ENCODE data around the gene GLB1L2.

Gene GLB1L2

DNA sequence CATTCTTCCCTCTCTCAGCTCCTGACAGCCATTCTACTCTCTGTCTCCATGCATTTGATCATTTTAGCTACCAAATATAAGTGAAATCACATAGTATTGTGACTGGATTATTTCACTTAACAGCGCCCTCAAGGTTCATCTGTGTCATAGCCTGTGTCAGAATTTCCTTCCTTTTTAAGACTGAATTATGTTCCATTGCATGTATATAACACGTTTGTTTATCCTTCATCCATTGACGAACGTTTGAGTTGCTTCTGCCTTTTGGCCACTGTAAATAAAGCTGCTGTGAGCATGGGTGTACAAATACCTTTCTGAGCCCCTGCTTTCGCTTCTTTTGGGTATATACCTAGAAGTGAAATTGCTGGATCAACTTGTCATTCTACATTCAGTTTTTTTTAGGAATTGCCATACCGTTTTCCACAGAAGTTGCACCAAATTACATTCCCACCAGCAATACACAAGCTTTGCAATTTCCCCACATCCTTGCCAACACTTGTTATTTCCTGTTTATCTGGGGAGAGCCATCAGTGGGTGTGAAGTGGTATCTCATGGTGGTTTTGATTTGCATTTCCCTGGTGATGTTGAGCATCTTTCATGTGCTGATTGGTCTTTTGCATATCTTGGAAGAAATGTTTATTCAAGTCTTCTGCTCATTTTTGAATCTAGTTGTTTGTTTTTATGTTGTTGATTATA, 17.5 kb downstream of the GLB1L2 start:
- 74 to 79% methylated on average over 5 of the region's 6 CpGs for WGBS, 2 experiments (ENCODE audit: insufficient coverage in 2 of 2)
- no peaks in the 10 kb centered on the region for H3K36me3 ChIP-seq (ENCODE audit: control insufficient read depth, insufficient read depth, low read length)
- no peaks in the 10 kb centered on the region for H3K9me3 ChIP-seq (ENCODE audit: control insufficient read depth, low read length)

DNA sequence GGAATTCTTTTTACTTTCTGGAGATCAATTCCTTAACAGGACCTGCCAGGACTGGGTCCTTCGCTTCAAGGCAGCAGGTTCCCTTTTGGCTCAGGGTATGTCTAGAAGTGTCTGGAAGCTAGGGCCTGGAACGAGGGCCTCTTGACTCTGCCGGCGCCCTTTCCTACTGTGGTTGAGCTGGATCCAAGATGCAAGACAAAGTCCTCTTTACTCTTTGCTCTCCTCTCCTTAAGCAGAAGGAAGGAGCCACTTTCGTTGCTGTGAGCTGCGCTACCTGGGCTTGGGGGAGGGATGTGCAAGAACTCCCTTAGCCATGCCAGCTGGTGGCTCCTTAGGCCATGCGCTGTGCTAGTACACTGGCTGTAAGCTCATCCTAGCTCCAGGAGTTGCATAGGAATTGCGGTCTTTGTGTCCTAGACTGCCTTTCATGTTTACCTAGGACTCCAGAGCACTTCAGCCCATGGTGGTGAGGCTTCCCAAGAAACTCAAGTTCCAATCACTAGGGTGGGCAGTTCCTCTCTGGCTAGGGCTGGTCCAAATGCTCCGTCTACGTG, 18.1 kb downstream of the GLB1L2 start:
- 86 to 87% methylated on average over 9 to 10 of the region's 10 CpGs for WGBS, 2 experiments (ENCODE audit: insufficient coverage in 2 of 2)
- Histone ChIP-seq H3K36me3 (ENCODE audit: control insufficient read depth, insufficient read depth, low read length) (no peaks in the 10 kb centered on the region), H3K9me3 (ENCODE audit: control insufficient read depth, low read length) (no peaks in the 10 kb centered on the region), H3K4me1 (ENCODE audit: control insufficient read depth, insufficient read depth, low read length, poor library complexity, severe bottlenecking) (no peaks in the 10 kb centered on the region), H3K27ac (ENCODE audit: low read depth, low read length, severe bottlenecking) (no peak overlapping the region), H3K4me3 (ENCODE audit: extremely low read depth, insufficient read depth, low read length, poor library complexity, severe bottlenecking) (no peak overlapping the region)

More for the DNA sequence above, 17.5 kb downstream of the GLB1L2 start:
- Histone ChIP-seq H3K4me1 (ENCODE audit: control insufficient read depth, insufficient read depth, low read length, poor library complexity, severe bottlenecking) (no peaks in the 10 kb centered on the region), H3K4me3 (ENCODE audit: extremely low read depth, insufficient read depth, low read length, poor library complexity, severe bottlenecking) (no peak overlapping the region), H3K27ac (ENCODE audit: low read depth, low read length, severe bottlenecking) (no peak overlapping the region)

- 97% methylated on average over 4 of the region's 9 CpGs; no CpG with 5 or more reads in 1 of the 2 experiments for WGBS, 2 experiments (ENCODE audit: insufficient coverage in 2 of 2)
- no peak overlapping the region for H3K27ac ChIP-seq (ENCODE audit: low read depth, low read length, severe bottlenecking)
- H3K9me3 ChIP-seq (ENCODE audit: control insufficient read depth, low read length) = no peaks in the 10 kb centered on the region
- H3K4me1 ChIP-seq (ENCODE audit: control insufficient read depth, insufficient read depth, low read length, poor library complexity, severe bottlenecking) = no peaks in the 10 kb centered on the region
- no peak overlapping the region for H3K4me3 ChIP-seq (ENCODE audit: extremely low read depth, insufficient read depth, low read length, poor library complexity, severe bottlenecking)
- H3K36me3 ChIP-seq (ENCODE audit: control insufficient read depth, insufficient read depth, low read length) = no peaks in the 10 kb centered on the region
Measured at GRCh38 chr11:134350381-134350780, 18.6 kb downstream of the GLB1L2 start.

DNA sequence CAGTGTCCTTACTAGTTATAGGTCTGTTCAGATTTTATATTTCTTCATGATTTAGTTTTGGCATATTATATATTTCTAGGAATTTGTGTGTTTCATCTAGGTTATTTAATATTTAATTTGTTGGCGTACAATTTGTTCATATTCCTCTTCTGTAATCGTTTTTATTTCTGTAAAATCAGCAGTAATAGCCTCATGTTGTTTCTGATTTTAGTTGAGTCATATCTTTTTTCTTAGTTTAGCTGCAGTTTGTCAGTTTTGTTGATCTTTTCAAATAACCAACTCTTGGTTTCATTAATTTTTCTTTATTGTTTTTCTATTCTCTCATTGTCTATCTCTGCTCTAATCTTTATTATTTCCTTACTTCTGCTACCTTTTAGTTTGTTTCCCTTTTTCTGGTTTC, 20.3 kb downstream of the GLB1L2 start:
- H3K27ac ChIP-seq (ENCODE audit: low read depth, low read length, severe bottlenecking) = no peak overlapping the region
- WGBS, 2 experiments (ENCODE audit: insufficient coverage in 2 of 2) = no CpG with 5 or more reads among the region's 2 CpGs
- H3K9me3 ChIP-seq (ENCODE audit: control insufficient read depth, low read length) = no peaks in the 10 kb centered on the region
- H3K4me1 ChIP-seq (ENCODE audit: control insufficient read depth, insufficient read depth, low read length, poor library complexity, severe bottlenecking) = no peaks in the 10 kb centered on the region
- H3K36me3 ChIP-seq (ENCODE audit: control insufficient read depth, insufficient read depth, low read length) = no peaks in the 10 kb centered on the region
- no peak overlapping the region for H3K4me3 ChIP-seq (ENCODE audit: extremely low read depth, insufficient read depth, low read length, poor library complexity, severe bottlenecking)

DNA sequence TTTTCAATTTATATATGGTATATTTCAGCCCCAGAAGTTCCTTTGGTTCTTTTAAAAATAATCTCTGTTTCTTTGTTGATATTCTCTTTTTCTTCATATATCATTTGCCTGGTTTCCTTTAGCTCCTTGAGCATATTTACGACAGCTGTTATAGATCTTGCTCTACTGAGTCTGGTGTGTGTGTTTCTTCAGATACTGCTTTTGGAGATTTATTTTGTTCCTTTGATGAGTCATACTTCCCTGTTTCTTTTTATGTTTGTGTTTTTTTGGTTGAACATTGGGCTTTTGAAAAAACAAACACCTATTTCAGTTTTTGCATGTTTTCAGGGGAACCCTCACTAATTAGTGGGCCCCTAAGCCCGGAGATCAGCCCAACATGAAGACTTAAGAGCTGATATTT, 23.3 kb downstream of the GLB1L2 start:
- no peaks in the 10 kb centered on the region for H3K36me3 ChIP-seq (ENCODE audit: control insufficient read depth, insufficient read depth, low read length)
- no peak overlapping the region for H3K27ac ChIP-seq (ENCODE audit: low read depth, low read length, severe bottlenecking)
- no CpG with 5 or more reads among the region's 2 CpGs for WGBS, 2 experiments (ENCODE audit: insufficient coverage in 2 of 2)
- no peak overlapping the region for H3K4me3 ChIP-seq (ENCODE audit: extremely low read depth, insufficient read depth, low read length, poor library complexity, severe bottlenecking)
- H3K9me3 ChIP-seq (ENCODE audit: control insufficient read depth, low read length) = no peaks in the 10 kb centered on the region
- H3K4me1 ChIP-seq (ENCODE audit: control insufficient read depth, insufficient read depth, low read length, poor library complexity, severe bottlenecking) = no peaks in the 10 kb centered on the region

GRCh38 chr11:134355656-134356055, 23.9 kb downstream of the GLB1L2 start:
- no peak overlapping the region for H3K27ac ChIP-seq (ENCODE audit: low read depth, low read length, severe bottlenecking)
- no peaks in the 10 kb centered on the region for H3K4me1 ChIP-seq (ENCODE audit: control insufficient read depth, insufficient read depth, low read length, poor library complexity, severe bottlenecking)
- H3K4me3 ChIP-seq (ENCODE audit: extremely low read depth, insufficient read depth, low read length, poor library complexity, severe bottlenecking) = no peak overlapping the region
- H3K36me3 ChIP-seq (ENCODE audit: control insufficient read depth, insufficient read depth, low read length) = no peaks in the 10 kb centered on the region
- 90 to 100% methylated on average over 1 to 2 of the region's 5 CpGs for WGBS, 2 experiments (ENCODE audit: insufficient coverage in 2 of 2)
- H3K9me3 ChIP-seq (ENCODE audit: control insufficient read depth, low read length) = no peaks in the 10 kb centered on the region

GRCh38 chr11:134356656-134357544, 25.1 kb downstream of the GLB1L2 start:
- Histone ChIP-seq H3K27ac (ENCODE audit: low read depth, low read length, severe bottlenecking) (no peak overlapping the region), H3K4me3 (ENCODE audit: extremely low read depth, insufficient read depth, low read length, poor library complexity, severe bottlenecking) (no peak overlapping the region), H3K36me3 (ENCODE audit: control insufficient read depth, insufficient read depth, low read length) (no peaks in the 10 kb centered on the region), H3K4me1 (ENCODE audit: control insufficient read depth, insufficient read depth, low read length, poor library complexity, severe bottlenecking) (no peaks in the 10 kb centered on the region), H3K9me3 (ENCODE audit: control insufficient read depth, low read length) (no peaks in the 10 kb centered on the region)
- 93 to 95% methylated on average over 18 to 20 of the region's 21 CpGs for WGBS, 2 experiments (ENCODE audit: insufficient coverage in 2 of 2)

DNA sequence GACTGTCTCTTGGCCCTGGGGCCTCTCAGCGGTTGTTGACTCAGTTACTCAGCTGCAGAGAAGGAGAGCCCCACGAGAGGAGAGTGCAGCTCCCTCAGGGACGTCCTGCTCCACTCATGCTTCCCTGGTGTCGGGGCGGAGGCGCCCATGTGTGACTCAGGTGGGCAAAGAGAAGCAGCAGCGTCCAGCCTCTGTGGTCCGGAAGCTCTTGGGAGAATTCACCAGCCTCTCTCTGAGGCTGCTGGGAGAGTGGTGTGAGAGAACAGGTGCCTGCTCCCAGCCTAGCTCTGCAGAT, 25.7 kb downstream of the GLB1L2 start:
- Histone ChIP-seq H3K36me3 (ENCODE audit: control insufficient read depth, insufficient read depth, low read length) (no peaks in the 10 kb centered on the region), H3K4me3 (ENCODE audit: extremely low read depth, insufficient read depth, low read length, poor library complexity, severe bottlenecking) (no peak overlapping the region), H3K27ac (ENCODE audit: low read depth, low read length, severe bottlenecking) (no peak overlapping the region), H3K4me1 (ENCODE audit: control insufficient read depth, insufficient read depth, low read length, poor library complexity, severe bottlenecking) (no peaks in the 10 kb centered on the region), H3K9me3 (ENCODE audit: control insufficient read depth, low read length) (no peaks in the 10 kb centered on the region)
- WGBS, 2 experiments (ENCODE audit: insufficient coverage in 2 of 2) = 93 to 95% methylated on average over 5 to 8 of the region's 8 CpGs

- 92 to 94% methylated on average over 22 to 23 of the region's 27 CpGs for WGBS, 2 experiments (ENCODE audit: insufficient coverage in 2 of 2)
- Histone ChIP-seq H3K27ac (ENCODE audit: low read depth, low read length, severe bottlenecking) (no peak overlapping the region), H3K9me3 (ENCODE audit: control insufficient read depth, low read length) (no peaks in the 10 kb centered on the region), H3K36me3 (ENCODE audit: control insufficient read depth, insufficient read depth, low read length) (no peaks in the 10 kb centered on the region), H3K4me3 (ENCODE audit: extremely low read depth, insufficient read depth, low read length, poor library complexity, severe bottlenecking) (no peak overlapping the region), H3K4me1 (ENCODE audit: control insufficient read depth, insufficient read depth, low read length, poor library complexity, severe bottlenecking) (no peaks in the 10 kb centered on the region)
Measured at GRCh38 chr11:134358165-134358855, 26.5 kb downstream of the GLB1L2 start.

- H3K36me3 ChIP-seq (ENCODE audit: control insufficient read depth, insufficient read depth, low read length) = no peaks in the 10 kb centered on the region
- H3K9me3 ChIP-seq (ENCODE audit: control insufficient read depth, low read length) = no peaks in the 10 kb centered on the region
- no peak overlapping the region for H3K4me3 ChIP-seq (ENCODE audit: extremely low read depth, insufficient read depth, low read length, poor library complexity, severe bottlenecking)
- H3K4me1 ChIP-seq (ENCODE audit: control insufficient read depth, insufficient read depth, low read length, poor library complexity, severe bottlenecking) = no peaks in the 10 kb centered on the region
- no peak overlapping the region for H3K27ac ChIP-seq (ENCODE audit: low read depth, low read length, severe bottlenecking)
- 90 to 96% methylated on average over 13 to 14 of the region's 18 CpGs for WGBS, 2 experiments (ENCODE audit: insufficient coverage in 2 of 2)
Measured at GRCh38 chr11:134358856-134359490, 27.2 kb downstream of the GLB1L2 start.
